PFSK-1 (cell line): Measurements from ENCODE around the gene PPP1R7.

Source experiments
- FOXP2 ChIP-seq: optimal IDR thresholded peaks from 2 replicates; pipeline ENCODE3; 2011; ENCODE audit warnings: borderline replicate concordance, control low read depth, inconsistent platforms; ENCODE audit not compliant: insufficient read depth; ENCODE audit errors: extremely low read length, extremely low read depth
- POLR2AphosphoS5 ChIP-seq: IDR thresholded peaks from 2 replicates; pipeline ENCODE4 v1.6.1; 2012; ENCODE audit warnings: low read depth, mild to moderate bottlenecking, control low read depth, low read length, moderate library complexity
- SIN3A ChIP-seq: IDR thresholded peaks from 2 replicates; pipeline ENCODE4 v1.6.1; 2012; ENCODE audit warnings: mild to moderate bottlenecking, low read length, moderate library complexity, borderline replicate concordance; ENCODE audit not compliant: insufficient read depth
- TAF1 ChIP-seq: IDR thresholded peaks from 2 replicates; pipeline ENCODE4 v1.6.1; 2012; ENCODE audit warnings: low read length, control low read depth, borderline replicate concordance; ENCODE audit not compliant: insufficient read depth
- TF ChIP-seq, protein P1 (sequence below), 2 experiments: IDR thresholded peaks; 2 replicates each; pipeline versions ENCODE4 v1.6.1 to v1.8.0; 2011 to 2012; ENCODE audit warnings: low read depth in 2 of 2, low read length in 2 of 2, control low read depth in 1 of 2, inconsistent platforms in 1 of 2, mild to moderate bottlenecking in 1 of 2, moderate library complexity in 1 of 2; ENCODE audit not compliant: insufficient read depth in 1 of 2

PPP1R7 gene

GRCh38 chr2:241112592-241112991, 37.7 kb upstream of the PPP1R7 start:
- TF ChIP-seq TAF1: no peak
- no peak for TF ChIP-seq SIN3A
- TF ChIP-seq, protein P1, sequence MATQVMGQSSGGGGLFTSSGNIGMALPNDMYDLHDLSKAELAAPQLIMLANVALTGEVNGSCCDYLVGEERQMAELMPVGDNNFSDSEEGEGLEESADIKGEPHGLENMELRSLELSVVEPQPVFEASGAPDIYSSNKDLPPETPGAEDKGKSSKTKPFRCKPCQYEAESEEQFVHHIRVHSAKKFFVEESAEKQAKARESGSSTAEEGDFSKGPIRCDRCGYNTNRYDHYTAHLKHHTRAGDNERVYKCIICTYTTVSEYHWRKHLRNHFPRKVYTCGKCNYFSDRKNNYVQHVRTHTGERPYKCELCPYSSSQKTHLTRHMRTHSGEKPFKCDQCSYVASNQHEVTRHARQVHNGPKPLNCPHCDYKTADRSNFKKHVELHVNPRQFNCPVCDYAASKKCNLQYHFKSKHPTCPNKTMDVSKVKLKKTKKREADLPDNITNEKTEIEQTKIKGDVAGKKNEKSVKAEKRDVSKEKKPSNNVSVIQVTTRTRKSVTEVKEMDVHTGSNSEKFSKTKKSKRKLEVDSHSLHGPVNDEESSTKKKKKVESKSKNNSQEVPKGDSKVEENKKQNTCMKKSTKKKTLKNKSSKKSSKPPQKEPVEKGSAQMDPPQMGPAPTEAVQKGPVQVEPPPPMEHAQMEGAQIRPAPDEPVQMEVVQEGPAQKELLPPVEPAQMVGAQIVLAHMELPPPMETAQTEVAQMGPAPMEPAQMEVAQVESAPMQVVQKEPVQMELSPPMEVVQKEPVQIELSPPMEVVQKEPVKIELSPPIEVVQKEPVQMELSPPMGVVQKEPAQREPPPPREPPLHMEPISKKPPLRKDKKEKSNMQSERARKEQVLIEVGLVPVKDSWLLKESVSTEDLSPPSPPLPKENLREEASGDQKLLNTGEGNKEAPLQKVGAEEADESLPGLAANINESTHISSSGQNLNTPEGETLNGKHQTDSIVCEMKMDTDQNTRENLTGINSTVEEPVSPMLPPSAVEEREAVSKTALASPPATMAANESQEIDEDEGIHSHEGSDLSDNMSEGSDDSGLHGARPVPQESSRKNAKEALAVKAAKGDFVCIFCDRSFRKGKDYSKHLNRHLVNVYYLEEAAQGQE (IDR thresholded peaks at IDR 0.05; ENCODE audit: insufficient read depth in 1 of 2, low read depth in 2 of 2, low read length in 2 of 2): no peak
- no peak for TF ChIP-seq FOXP2
- no peak for TF ChIP-seq POLR2AphosphoS5

- TF ChIP-seq, protein P1 (IDR thresholded peaks at IDR 0.05; ENCODE audit: insufficient read depth in 1 of 2, low read depth in 2 of 2, low read length in 2 of 2): no peak
- TF ChIP-seq POLR2AphosphoS5: no peak
- no peak for TF ChIP-seq FOXP2
- no peak for TF ChIP-seq SIN3A
- TF ChIP-seq TAF1: no peak
Measured at GRCh38 chr2:241114836-241115235, 35.4 kb upstream of the PPP1R7 start.

DNA sequence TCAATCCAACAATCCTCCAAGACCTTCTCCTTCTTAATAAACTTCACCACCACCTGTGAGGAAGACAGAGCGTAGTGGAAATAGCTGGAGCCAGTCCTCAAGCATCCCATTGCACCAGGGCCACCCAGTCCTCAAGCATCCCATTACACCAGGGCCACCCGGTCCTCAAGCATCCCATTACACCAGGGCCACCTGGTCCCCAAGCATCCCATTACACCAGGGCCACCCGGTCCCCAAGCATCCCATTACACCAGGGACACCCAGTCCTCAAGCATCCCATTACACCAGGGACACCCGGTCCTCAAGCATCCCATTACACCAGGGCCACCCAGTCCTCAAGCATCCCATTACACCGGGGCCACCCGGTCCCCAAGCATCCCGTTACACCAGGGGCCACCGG, 34.9 kb upstream of the PPP1R7 start:
- TF ChIP-seq, protein P1 (IDR thresholded peaks at IDR 0.05; ENCODE audit: insufficient read depth in 1 of 2, low read depth in 2 of 2, low read length in 2 of 2): no peak
- TF ChIP-seq SIN3A (no peak), POLR2AphosphoS5 (no peak), FOXP2 (no peak), TAF1 (no peak)

GRCh38 chr2:241116606-241117560, 33.4 kb upstream of the PPP1R7 start:
- TF ChIP-seq, protein P1 (IDR thresholded peaks at IDR 0.05; ENCODE audit: insufficient read depth in 1 of 2, low read depth in 2 of 2, low read length in 2 of 2): no peak
- TF ChIP-seq TAF1 (no peak), SIN3A (no peak), POLR2AphosphoS5 (no peak), FOXP2 (no peak)
